Effector memory CD4-positive, alpha-beta T cell (primary cell): ENCODE data around the gene PATE4.

Experiments
- DNase-seq, 3 donors: peaks; one replicate each; pipeline ENCODE4 v3.0.0-alpha.2; 2020
- H3K27ac ChIP-seq: 2 replicates; pipeline ENCODE4 v1.7.0; 2013; ENCODE audit warnings: mild to moderate bottlenecking, low read length, moderate library complexity; ENCODE audit not compliant: insufficient read depth, poor library complexity, severe bottlenecking
- H3K27me3 ChIP-seq: replicated peaks from 2 replicates; pipeline ENCODE4 v1.7.0; 2013; ENCODE audit warnings: mild to moderate bottlenecking, low read length; ENCODE audit not compliant: insufficient read depth, control insufficient read depth, poor library complexity, severe bottlenecking
- H3K36me3 ChIP-seq: 2 replicates; pipeline ENCODE4 v1.7.0; 2013; ENCODE audit warnings: mild to moderate bottlenecking, low read length, moderate library complexity; ENCODE audit not compliant: control insufficient read depth, insufficient read depth
- H3K4me1 ChIP-seq: 2 replicates; pipeline ENCODE4 v1.7.0; 2013; ENCODE audit warnings: low read length, mild to moderate bottlenecking; ENCODE audit not compliant: control insufficient read depth, insufficient read depth, poor library complexity, severe bottlenecking
- H3K4me3 ChIP-seq: 2 replicates; pipeline ENCODE4 v1.7.0; 2013; ENCODE audit warnings: low read length, low read depth, mild to moderate bottlenecking; ENCODE audit not compliant: insufficient read depth, poor library complexity, severe bottlenecking
- H3K9me3 ChIP-seq: 2 replicates; pipeline ENCODE4 v1.7.0; 2013; ENCODE audit warnings: mild to moderate bottlenecking, low read length, moderate library complexity; ENCODE audit not compliant: control insufficient read depth

PATE4 gene

GRCh38 chr11:125883375-125883774, 50.3 kb downstream of the PATE4 start:
- Histone ChIP-seq H3K4me1 (peaks cover 11% of the 10 kb centered on the region), H3K27ac (no peak overlapping the region), H3K9me3 (no peaks in the 10 kb centered on the region), H3K36me3 (no peaks in the 10 kb centered on the region), H3K4me3 (no peak overlapping the region), H3K27me3 (no peaks in the 10 kb centered on the region)
- no peak for DNase-seq

DNA sequence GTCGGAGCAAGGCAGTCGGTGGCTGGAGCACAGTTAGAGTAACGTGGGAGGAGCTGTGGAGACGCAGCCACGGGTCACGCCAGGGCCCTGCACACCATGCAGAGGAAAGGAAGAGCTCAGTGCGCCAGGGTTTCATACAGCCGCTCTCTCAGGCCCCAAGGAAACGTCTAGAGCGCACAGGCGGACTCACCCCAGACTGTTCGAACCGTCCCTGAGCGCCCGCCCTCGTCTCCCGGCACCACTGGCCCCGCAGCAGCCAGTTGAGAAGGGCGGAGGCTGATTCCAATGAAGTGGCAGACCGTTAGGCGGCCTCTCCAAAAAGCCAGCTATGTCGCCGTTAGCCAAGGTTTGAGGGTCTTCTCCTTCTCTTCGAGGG, 53.9 kb downstream of the PATE4 start:
- H3K27ac ChIP-seq = peak overlapping the region; percentile 73
- H3K4me3 ChIP-seq = peak overlapping the region; percentile 70

GRCh38 chr11:125887373-125888324, 54.5 kb downstream of the PATE4 start, which contains the start of gene HYLS1:
Gene HYLS1, plus strand, starts transcription at chr11:125887668. Its CDS starts 11,701 bp downstream, at chr11:125899369.
- peaks cover 11% of the 10 kb centered on the region for H3K4me1 ChIP-seq
- no peaks in the 10 kb centered on the region for H3K36me3 ChIP-seq
- H3K4me3 ChIP-seq = peak within 1 kb of the TSS; percentile 70
- peak within 1 kb of the TSS; percentile 73 for H3K27ac ChIP-seq
- DNase-seq = peak; percentile 94 to 98 (median 94)
- no peaks in the 10 kb centered on the region for H3K9me3 ChIP-seq
- no peaks in the 10 kb centered on the region for H3K27me3 ChIP-seq

More for the DNA sequence above, 53.9 kb downstream of the PATE4 start:
- Histone ChIP-seq H3K27me3 (no peaks in the 10 kb centered on the region), H3K4me1 (peaks cover 11% of the 10 kb centered on the region), H3K9me3 (no peaks in the 10 kb centered on the region), H3K36me3 (no peaks in the 10 kb centered on the region)
- no peak for DNase-seq
